NCI-H82 treated with DMSO at 0.1 percent for 48 hours (cell line): Measurements from ENCODE around the gene GLI1.
"Not testable (repeated sequence)": the region's sequence is repeated elsewhere in the genome, so short reads cannot be mapped to it uniquely, and the experiment has no call there.

Experiments
- DNase-seq: peaks from one replicate; lab custom pipeline; 2025; ENCODE audit not compliant: unreplicated experiment; lab: John Stamatoyannopoulos, UW

Gene GLI1

GRCh38 chr12:57441393-57441792 is 18.2 kb upstream of the GLI1 start:
- not testable (repeated sequence) for DNase-seq

- DNase-seq: no peak
These were observed 17.6 kb upstream of the GLI1 start for GRCh38 chr12:57441846-57442427.

- DNase-seq: not testable (repeated sequence)
These were observed 15.2 kb upstream of the GLI1 start for GRCh38 chr12:57444337-57444736.

- no peak for DNase-seq
These were observed 14.8 kb upstream of the GLI1 start for GRCh38 chr12:57444744-57445143.

GRCh38 chr12:57446292-57446960 is 13.2 kb upstream of the GLI1 start:
- DNase-seq: no peak

- DNase-seq: no peak
These were observed 10.9 kb upstream of the GLI1 start for GRCh38 chr12:57448669-57449068.

GRCh38 chr12:57449375-57449774 is 10.2 kb upstream of the GLI1 start:
- DNase-seq: no peak

GRCh38 chr12:57450057-57450456 is 9.5 kb upstream of the GLI1 start:
- no peak for DNase-seq

GRCh38 chr12:57451233-57451778 is 8.3 kb upstream of the GLI1 start:
- no peak for DNase-seq

GRCh38 chr12:57452181-57452936 is 7.2 kb upstream of the GLI1 start:
- peak; percentile 96 for DNase-seq

GRCh38 chr12:57452937-57453509 is 6.6 kb upstream of the GLI1 start:
- DNase-seq: peak; percentile 74

GRCh38 chr12:57454213-57454565 is 5.4 kb upstream of the GLI1 start:
- DNase-seq: no peak

- DNase-seq: peak; percentile 93
These were observed 4.8 kb upstream of the GLI1 start, which contains the start of gene INHBE for GRCh38 chr12:57454566-57455373. TSS of gene INHBE (plus strand) at chr12:57455307. CDS start at chr12:57455537, 230 bp downstream.

- peak; percentile 93 for DNase-seq
These were observed 4.0 kb upstream of the GLI1 start for GRCh38 chr12:57455374-57456144.

- peak; percentile 80 for DNase-seq
These were observed 3.4 kb upstream of the GLI1 start for GRCh38 chr12:57456145-57456700.

- no peak for DNase-seq
These were observed 2.7 kb upstream of the GLI1 start for GRCh38 chr12:57456737-57457490.

GRCh38 chr12:57458665-57459054 is 925 bp upstream of the GLI1 start:
- no peak for DNase-seq

GRCh38 chr12:57459055-57459749 is 383 bp upstream of the GLI1 start:
- peak; percentile 98 for DNase-seq

- no peak for DNase-seq
These were observed 841 bp downstream of the GLI1 start for GRCh38 chr12:57460468-57460784.
